Measurements from ENCODE around the gene KCNE3.

The KCNE3 gene

GRCh38 chr11:74466916-74467885, at the start of gene KCNE3:
Gene KCNE3, minus strand, starts transcription at chr11:74467549. Its CDS starts 9,986 bp downstream, at chr11:74457563.
- in situ Hi-C loops (cut with HindIII; ENCODE audit: low sequenced_read_pairs): no loop called here
- no peak for TF ChIP-seq CTCF (IDR thresholded peaks at IDR 0.05; ENCODE audit: low read depth, low read length)
- peak within 1 kb of the TSS; percentile 50 for H3K4me3 ChIP-seq (ENCODE audit: low read depth, low read length)
- peak; percentile 48 for DNase-seq (ENCODE audit: low read depth, low spot score)

- in situ Hi-C loops (cut with HindIII; ENCODE audit: low sequenced_read_pairs): no loop called here
- DNase-seq (ENCODE audit: low read depth, low spot score): no peak
- H3K4me3 ChIP-seq (ENCODE audit: low read depth, low read length): no peak overlapping the region
- no peak for TF ChIP-seq CTCF (IDR thresholded peaks at IDR 0.05; ENCODE audit: low read depth, low read length)
These were observed 40.2 kb upstream of the KCNE3 start for GRCh38 chr11:74507582-74507981.

GRCh38 chr11:74506823-74507222, 39.5 kb upstream of the KCNE3 start:
- DNase-seq (ENCODE audit: low read depth, low spot score): no peak
- TF ChIP-seq CTCF (IDR thresholded peaks at IDR 0.05; ENCODE audit: low read depth, low read length): no peak
- no peak overlapping the region for H3K4me3 ChIP-seq (ENCODE audit: low read depth, low read length)
- in situ Hi-C loops (cut with HindIII; ENCODE audit: low sequenced_read_pairs): no loop called here

- TF ChIP-seq CTCF (IDR thresholded peaks at IDR 0.05; ENCODE audit: low read depth, low read length): no peak
- no peak overlapping the region for H3K4me3 ChIP-seq (ENCODE audit: low read depth, low read length)
- in situ Hi-C loops (cut with HindIII; ENCODE audit: low sequenced_read_pairs): no loop called here
- DNase-seq (ENCODE audit: low read depth, low spot score): no peak
These were observed 38.6 kb upstream of the KCNE3 start for GRCh38 chr11:74505911-74506310.

- in situ Hi-C loops (cut with HindIII; ENCODE audit: low sequenced_read_pairs): no loop called here
- no peak overlapping the region for H3K4me3 ChIP-seq (ENCODE audit: low read depth, low read length)
- no peak for DNase-seq (ENCODE audit: low read depth, low spot score)
These were observed 36.8 kb upstream of the KCNE3 start for GRCh38 chr11:74504100-74504691.

GRCh38 chr11:74494916-74495315, 27.6 kb upstream of the KCNE3 start:
- H3K4me3 ChIP-seq (ENCODE audit: low read depth, low read length): no peak overlapping the region
- DNase-seq (ENCODE audit: low read depth, low spot score): no peak
- in situ Hi-C loops (cut with HindIII; ENCODE audit: low sequenced_read_pairs): no loop called here
- TF ChIP-seq CTCF (IDR thresholded peaks at IDR 0.05; ENCODE audit: low read depth, low read length): no peak

More at GRCh38 chr11:74504100-74504691, 36.8 kb upstream of the KCNE3 start:
- TF ChIP-seq CTCF (IDR thresholded peaks at IDR 0.05; ENCODE audit: low read depth, low read length): no peak

All from astrocyte of the spinal cord (primary cell).